Tibial artery (tissue), 4 donors: ENCODE measurements around the gene PARP6.

Experiments
- DNase-seq, 2 donors: peaks; one replicate each; pipeline ENCODE4 v3.0.0-alpha.2; 2019
- H3K27ac ChIP-seq, 2 donors: fragments of 200-600 bp; sonication (generic) in 1 of 2; 1 replicate in 1 of 2; 2 replicates in 1 of 2; pipeline ENCODE4 v1.5.1; 2018 to 2019; ENCODE audit warnings: mild to moderate bottlenecking in 1 of 2
- H3K27me3 ChIP-seq, 2 donors: fragments of 200-600 bp; sonication (generic) in 1 of 2; one replicate each; pipeline versions ENCODE4 v1.5.1 to v1.6.0; 2016 to 2019
- H3K36me3 ChIP-seq, 3 donors: fragments of 200-600 bp; sonication (generic) in 2 of 3; one replicate each; pipeline ENCODE4 v1.5.1; 2016 to 2019; ENCODE audit warnings: mild to moderate bottlenecking in 2 of 3
- H3K4me1 ChIP-seq, 4 donors: fragments of 200-600 bp; sonication (generic) in 2 of 4; 1 replicate in 3 of 4; 2 replicates in 1 of 4; pipeline ENCODE4 v1.5.1; 2016 to 2019
- H3K4me3 ChIP-seq, 2 donors: fragments of 200-600 bp; sonication (generic) in 1 of 2; 1 replicate in 1 of 2; 2 replicates in 1 of 2; pipeline ENCODE4 v1.5.1; 2018 to 2019; ENCODE audit warnings: mild to moderate bottlenecking in 2 of 2
- H3K9me3 ChIP-seq, 3 donors: fragments of 200-600 bp; sonication (generic) in 1 of 3; one replicate each; pipeline ENCODE4 v1.5.1; 2016 to 2019
- CTCF ChIP-seq, 2 experiments: fragments of 200-600 bp in 1 of 2; fragments of 450-650 bp in 1 of 2; IDR thresholded peaks; one replicate each; pipeline ENCODE4 v1.5.1; 2017 to 2019; ENCODE audit warnings: antibody characterized with exemption in 2 of 2, mild to moderate bottlenecking in 1 of 2, moderate library complexity in 1 of 2
- intact Hi-C: fragments of 100-400 bp; cut with DNase I; formaldehyde crosslinking; loops from one replicate; pipeline ENCODE4 v1.15.0; 2023; ENCODE audit warnings: low total_unique reads

The PARP6 gene

GRCh38 chr15:72306211-72306785 is 33.9 kb upstream of the PARP6 start:
- H3K27ac ChIP-seq, result no peak overlapping the region
- no peaks in the 10 kb centered on the region for H3K27me3 ChIP-seq
- H3K4me3 ChIP-seq, result no peak overlapping the region
- no peaks in the 10 kb centered on the region for H3K4me1 ChIP-seq
- DNase-seq, result no peak
- intact Hi-C loops, result no loop called here
- no peak for TF ChIP-seq CTCF (IDR thresholded peaks at IDR 0.05)
- H3K9me3 ChIP-seq, result no peaks in the 10 kb centered on the region
- H3K36me3 ChIP-seq, result peaks cover 0 to 15% (median 0%) of the 10 kb centered on the region in 3 donors

GRCh38 chr15:72304596-72304995 is 32.2 kb upstream of the PARP6 start:
- intact Hi-C loops, result no loop called here
- H3K9me3 ChIP-seq, result no peaks in the 10 kb centered on the region
- no peaks in the 10 kb centered on the region for H3K27me3 ChIP-seq
- H3K27ac ChIP-seq, result no peak overlapping the region
- H3K36me3 ChIP-seq, result peaks cover 0 to 15% (median 0%) of the 10 kb centered on the region in 3 donors
- H3K4me1 ChIP-seq, result no peaks in the 10 kb centered on the region
- H3K4me3 ChIP-seq, result no peak overlapping the region
- DNase-seq, result peak in 1 of 2 donors; percentile 38
- TF ChIP-seq CTCF (IDR thresholded peaks at IDR 0.05), result no peak

GRCh38 chr15:72302955-72303354 is 30.6 kb upstream of the PARP6 start:
- Histone ChIP-seq H3K36me3 (peaks cover 0 to 15% (median 0%) of the 10 kb centered on the region in 3 donors), H3K4me3 (no peak overlapping the region), H3K9me3 (no peaks in the 10 kb centered on the region), H3K27me3 (no peaks in the 10 kb centered on the region), H3K27ac (no peak overlapping the region), H3K4me1 (no peaks in the 10 kb centered on the region)
- TF ChIP-seq CTCF (IDR thresholded peaks at IDR 0.05), result no peak
- DNase-seq, result no peak
- intact Hi-C loops, result no loop called here

- no peak overlapping the region for H3K4me3 ChIP-seq
These were observed 17.4 kb upstream of the PARP6 start for GRCh38 chr15:72289597-72290325.

GRCh38 chr15:72288796-72289596 is 16.6 kb upstream of the PARP6 start:
- intact Hi-C loops, result no loop called here

More at GRCh38 chr15:72289597-72290325, 17.4 kb upstream of the PARP6 start:
- no peak overlapping the region for H3K27ac ChIP-seq
- no peaks in the 10 kb centered on the region for H3K27me3 ChIP-seq
- no peaks in the 10 kb centered on the region for H3K4me1 ChIP-seq
- no peaks in the 10 kb centered on the region for H3K36me3 ChIP-seq
- TF ChIP-seq CTCF (IDR thresholded peaks at IDR 0.05), result no peak
- DNase-seq, result no peak
- intact Hi-C loops, result loop anchor here (5.0 kb wide), 1 partner anchor 73 kb away; no protein-coding TSS in a partner anchor
- H3K9me3 ChIP-seq, result no peaks in the 10 kb centered on the region

More at GRCh38 chr15:72288796-72289596, 16.6 kb upstream of the PARP6 start:
- DNase-seq, result no peak
- Histone ChIP-seq H3K27me3 (no peaks in the 10 kb centered on the region), H3K9me3 (no peaks in the 10 kb centered on the region), H3K4me3 (no peak overlapping the region), H3K4me1 (no peaks in the 10 kb centered on the region), H3K27ac (no peak overlapping the region), H3K36me3 (no peaks in the 10 kb centered on the region)
- TF ChIP-seq CTCF (IDR thresholded peaks at IDR 0.05), result no peak
